ENCODE data around the gene MYO1C. TPM values are rescaled to one million over a fixed set of nuclear protein-coding genes. Genes with fewer than 3 reads are reported as not detected.

The MYO1C gene
- total RNA-seq, 1 experiment from 2014 or later: 73.6 TPM

DNA sequence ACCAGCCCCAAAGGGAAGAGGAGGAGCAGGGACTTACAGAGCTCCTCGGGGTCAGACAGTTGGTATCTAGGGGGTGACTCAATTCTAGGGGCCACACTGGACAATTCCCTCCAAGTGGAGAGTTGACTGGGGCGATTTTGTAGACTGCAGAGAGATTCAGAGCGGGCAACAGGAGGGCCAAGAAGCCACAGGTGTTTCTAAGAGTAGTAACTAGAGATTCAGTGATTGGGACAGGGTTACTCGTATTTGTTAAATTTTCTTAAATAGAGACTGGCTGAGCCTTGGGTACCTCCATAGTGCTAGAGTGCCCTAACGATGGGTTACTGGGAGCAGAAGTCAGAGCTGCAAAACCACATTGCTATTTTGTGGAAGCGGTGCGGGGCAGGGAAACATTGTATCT is 27.2 kb upstream of the MYO1C start:
- Mint-ChIP-seq H3K36me3 (0 out of 2 replicates have a peak, but pooled peaks cover 3% of the 10 kb centered on the region), H3K4me1 (peaks cover 14% of the 10 kb centered on the region), H3K27me3 (ENCODE audit: low read depth) (no peaks in the 10 kb centered on the region), H3K27ac (peak overlapping the region; percentile 79; the same call in 1 of the 2 replicates), H3K9me3 (no peaks in the 10 kb centered on the region), H3K4me3 (no peak overlapping the region)
- TF ChIP-seq MYBL2 (CRISPR knock-in tag; IDR thresholded peaks at IDR 0.05) (no peak), GTF2I (CRISPR knock-in tag; conservative IDR thresholded peaks at IDR 0.05) (no peak), ETV6 (CRISPR knock-in tag; IDR thresholded peaks at IDR 0.05) (no peak), NFYB (CRISPR knock-in tag; conservative IDR thresholded peaks at IDR 0.05; ENCODE audit: low read depth) (no peak), GABPB1 (CRISPR knock-in tag; IDR thresholded peaks at IDR 0.05) (no peak), ESRRA (CRISPR knock-in tag; IDR thresholded peaks at IDR 0.05; ENCODE audit: borderline replicate concordance) (no peak), ZNF121 (CRISPR knock-in tag; IDR thresholded peaks at IDR 0.05) (no peak)
- TF ChIP-seq, protein P1, sequence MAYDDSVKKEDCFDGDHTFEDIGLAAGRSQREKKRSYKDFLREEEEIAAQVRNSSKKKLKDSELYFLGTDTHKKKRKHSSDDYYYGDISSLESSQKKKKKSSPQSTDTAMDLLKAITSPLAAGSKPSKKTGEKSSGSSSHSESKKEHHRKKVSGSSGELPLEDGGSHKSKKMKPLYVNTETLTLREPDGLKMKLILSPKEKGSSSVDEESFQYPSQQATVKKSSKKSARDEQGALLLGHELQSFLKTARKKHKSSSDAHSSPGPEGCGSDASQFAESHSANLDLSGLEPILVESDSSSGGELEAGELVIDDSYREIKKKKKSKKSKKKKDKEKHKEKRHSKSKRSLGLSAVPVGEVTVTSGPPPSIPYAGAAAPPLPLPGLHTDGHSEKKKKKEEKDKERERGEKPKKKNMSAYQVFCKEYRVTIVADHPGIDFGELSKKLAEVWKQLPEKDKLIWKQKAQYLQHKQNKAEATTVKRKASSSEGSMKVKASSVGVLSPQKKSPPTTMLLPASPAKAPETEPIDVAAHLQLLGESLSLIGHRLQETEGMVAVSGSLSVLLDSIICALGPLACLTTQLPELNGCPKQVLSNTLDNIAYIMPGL (CRISPR knock-in tag; IDR thresholded peaks at IDR 0.05): no peak
- TF ChIP-seq, protein P2, sequence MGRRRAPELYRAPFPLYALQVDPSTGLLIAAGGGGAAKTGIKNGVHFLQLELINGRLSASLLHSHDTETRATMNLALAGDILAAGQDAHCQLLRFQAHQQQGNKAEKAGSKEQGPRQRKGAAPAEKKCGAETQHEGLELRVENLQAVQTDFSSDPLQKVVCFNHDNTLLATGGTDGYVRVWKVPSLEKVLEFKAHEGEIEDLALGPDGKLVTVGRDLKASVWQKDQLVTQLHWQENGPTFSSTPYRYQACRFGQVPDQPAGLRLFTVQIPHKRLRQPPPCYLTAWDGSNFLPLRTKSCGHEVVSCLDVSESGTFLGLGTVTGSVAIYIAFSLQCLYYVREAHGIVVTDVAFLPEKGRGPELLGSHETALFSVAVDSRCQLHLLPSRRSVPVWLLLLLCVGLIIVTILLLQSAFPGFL (CRISPR knock-in tag; IDR thresholded peaks at IDR 0.05; ENCODE audit: borderline replicate concordance): no peak
- TF ChIP-seq, protein P3, sequence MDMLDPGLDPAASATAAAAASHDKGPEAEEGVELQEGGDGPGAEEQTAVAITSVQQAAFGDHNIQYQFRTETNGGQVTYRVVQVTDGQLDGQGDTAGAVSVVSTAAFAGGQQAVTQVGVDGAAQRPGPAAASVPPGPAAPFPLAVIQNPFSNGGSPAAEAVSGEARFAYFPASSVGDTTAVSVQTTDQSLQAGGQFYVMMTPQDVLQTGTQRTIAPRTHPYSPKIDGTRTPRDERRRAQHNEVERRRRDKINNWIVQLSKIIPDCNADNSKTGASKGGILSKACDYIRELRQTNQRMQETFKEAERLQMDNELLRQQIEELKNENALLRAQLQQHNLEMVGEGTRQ (CRISPR knock-in tag; IDR thresholded peaks at IDR 0.05): no peak
- TF ChIP-seq, protein P4, sequence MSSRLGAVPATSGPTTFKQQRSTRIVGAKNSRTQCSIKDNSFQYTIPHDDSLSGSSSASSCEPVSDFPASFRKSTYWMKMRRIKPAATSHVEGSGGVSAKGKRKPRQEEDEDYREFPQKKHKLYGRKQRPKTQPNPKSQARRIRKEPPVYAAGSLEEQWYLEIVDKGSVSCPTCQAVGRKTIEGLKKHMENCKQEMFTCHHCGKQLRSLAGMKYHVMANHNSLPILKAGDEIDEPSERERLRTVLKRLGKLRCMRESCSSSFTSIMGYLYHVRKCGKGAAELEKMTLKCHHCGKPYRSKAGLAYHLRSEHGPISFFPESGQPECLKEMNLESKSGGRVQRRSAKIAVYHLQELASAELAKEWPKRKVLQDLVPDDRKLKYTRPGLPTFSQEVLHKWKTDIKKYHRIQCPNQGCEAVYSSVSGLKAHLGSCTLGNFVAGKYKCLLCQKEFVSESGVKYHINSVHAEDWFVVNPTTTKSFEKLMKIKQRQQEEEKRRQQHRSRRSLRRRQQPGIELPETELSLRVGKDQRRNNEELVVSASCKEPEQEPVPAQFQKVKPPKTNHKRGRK (CRISPR knock-in tag; IDR thresholded peaks at IDR 0.05; ENCODE audit: borderline replicate concordance): no peak
- TF ChIP-seq, protein P5, sequence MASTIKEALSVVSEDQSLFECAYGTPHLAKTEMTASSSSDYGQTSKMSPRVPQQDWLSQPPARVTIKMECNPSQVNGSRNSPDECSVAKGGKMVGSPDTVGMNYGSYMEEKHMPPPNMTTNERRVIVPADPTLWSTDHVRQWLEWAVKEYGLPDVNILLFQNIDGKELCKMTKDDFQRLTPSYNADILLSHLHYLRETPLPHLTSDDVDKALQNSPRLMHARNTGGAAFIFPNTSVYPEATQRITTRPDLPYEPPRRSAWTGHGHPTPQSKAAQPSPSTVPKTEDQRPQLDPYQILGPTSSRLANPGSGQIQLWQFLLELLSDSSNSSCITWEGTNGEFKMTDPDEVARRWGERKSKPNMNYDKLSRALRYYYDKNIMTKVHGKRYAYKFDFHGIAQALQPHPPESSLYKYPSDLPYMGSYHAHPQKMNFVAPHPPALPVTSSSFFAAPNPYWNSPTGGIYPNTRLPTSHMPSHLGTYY (CRISPR knock-in tag; IDR thresholded peaks at IDR 0.05): no peak
- TF ChIP-seq, protein P6, sequence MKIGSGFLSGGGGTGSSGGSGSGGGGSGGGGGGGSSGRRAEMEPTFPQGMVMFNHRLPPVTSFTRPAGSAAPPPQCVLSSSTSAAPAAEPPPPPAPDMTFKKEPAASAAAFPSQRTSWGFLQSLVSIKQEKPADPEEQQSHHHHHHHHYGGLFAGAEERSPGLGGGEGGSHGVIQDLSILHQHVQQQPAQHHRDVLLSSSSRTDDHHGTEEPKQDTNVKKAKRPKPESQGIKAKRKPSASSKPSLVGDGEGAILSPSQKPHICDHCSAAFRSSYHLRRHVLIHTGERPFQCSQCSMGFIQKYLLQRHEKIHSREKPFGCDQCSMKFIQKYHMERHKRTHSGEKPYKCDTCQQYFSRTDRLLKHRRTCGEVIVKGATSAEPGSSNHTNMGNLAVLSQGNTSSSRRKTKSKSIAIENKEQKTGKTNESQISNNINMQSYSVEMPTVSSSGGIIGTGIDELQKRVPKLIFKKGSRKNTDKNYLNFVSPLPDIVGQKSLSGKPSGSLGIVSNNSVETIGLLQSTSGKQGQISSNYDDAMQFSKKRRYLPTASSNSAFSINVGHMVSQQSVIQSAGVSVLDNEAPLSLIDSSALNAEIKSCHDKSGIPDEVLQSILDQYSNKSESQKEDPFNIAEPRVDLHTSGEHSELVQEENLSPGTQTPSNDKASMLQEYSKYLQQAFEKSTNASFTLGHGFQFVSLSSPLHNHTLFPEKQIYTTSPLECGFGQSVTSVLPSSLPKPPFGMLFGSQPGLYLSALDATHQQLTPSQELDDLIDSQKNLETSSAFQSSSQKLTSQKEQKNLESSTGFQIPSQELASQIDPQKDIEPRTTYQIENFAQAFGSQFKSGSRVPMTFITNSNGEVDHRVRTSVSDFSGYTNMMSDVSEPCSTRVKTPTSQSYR (CRISPR knock-in tag; IDR thresholded peaks at IDR 0.05): no peak
- TF ChIP-seq, protein P7, sequence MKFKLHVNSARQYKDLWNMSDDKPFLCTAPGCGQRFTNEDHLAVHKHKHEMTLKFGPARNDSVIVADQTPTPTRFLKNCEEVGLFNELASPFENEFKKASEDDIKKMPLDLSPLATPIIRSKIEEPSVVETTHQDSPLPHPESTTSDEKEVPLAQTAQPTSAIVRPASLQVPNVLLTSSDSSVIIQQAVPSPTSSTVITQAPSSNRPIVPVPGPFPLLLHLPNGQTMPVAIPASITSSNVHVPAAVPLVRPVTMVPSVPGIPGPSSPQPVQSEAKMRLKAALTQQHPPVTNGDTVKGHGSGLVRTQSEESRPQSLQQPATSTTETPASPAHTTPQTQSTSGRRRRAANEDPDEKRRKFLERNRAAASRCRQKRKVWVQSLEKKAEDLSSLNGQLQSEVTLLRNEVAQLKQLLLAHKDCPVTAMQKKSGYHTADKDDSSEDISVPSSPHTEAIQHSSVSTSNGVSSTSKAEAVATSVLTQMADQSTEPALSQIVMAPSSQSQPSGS (CRISPR knock-in tag; IDR thresholded peaks at IDR 0.05; ENCODE audit: borderline replicate concordance, low read depth): no peak
- TF ChIP-seq, protein P8, sequence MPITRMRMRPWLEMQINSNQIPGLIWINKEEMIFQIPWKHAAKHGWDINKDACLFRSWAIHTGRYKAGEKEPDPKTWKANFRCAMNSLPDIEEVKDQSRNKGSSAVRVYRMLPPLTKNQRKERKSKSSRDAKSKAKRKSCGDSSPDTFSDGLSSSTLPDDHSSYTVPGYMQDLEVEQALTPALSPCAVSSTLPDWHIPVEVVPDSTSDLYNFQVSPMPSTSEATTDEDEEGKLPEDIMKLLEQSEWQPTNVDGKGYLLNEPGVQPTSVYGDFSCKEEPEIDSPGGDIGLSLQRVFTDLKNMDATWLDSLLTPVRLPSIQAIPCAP (CRISPR knock-in tag; IDR thresholded peaks at IDR 0.05): no peak
- ATAC-seq (no peak), DNase-seq (ENCODE audit: low spot score) (no peak)
- CTCF ChIA-PET: interaction anchor here (1.6 kb wide), 1 partner anchor 13 kb away, joined by 10 read pairs; no protein-coding TSS in a partner anchor
- POLR2A ChIA-PET: no interaction called here

Measured in WTC11 (cell line).